Muscle of back (tissue), 13 donors: Measurements from ENCODE around the gene GALNT6. TPM values are rescaled to one million over a fixed set of nuclear protein-coding genes. Genes with fewer than 3 reads are reported as not detected.

Experiments
- DNase-seq, 3 donors: peaks; one replicate each; pipeline versions ENCODE4 v3.0.0 to v3.0.0-alpha.2; 2013
- long read RNA-seq, 9 donors: transcript quantifications; one replicate each; lab custom pipeline, GENCODE V29; 2026
- polyA plus RNA-seq, 10 donors: library from polyadenylated mRNA; unstranded; fragments of 120-200 nt; gene quantifications; one replicate each; pipeline ENCODE4 v1.2.1, GENCODE V29; 2013; ENCODE audit not compliant: insufficient read length in 10 of 10

The GALNT6 gene
- polyA plus RNA-seq: 1 to 10 TPM in 2 of 10 donors, under 1 TPM in 8; 0.28 to 1.2 (median 0.61) TPM
- long read RNA-seq, donor 1: 0 reads
- long read RNA-seq, donor 2: 0 reads
- long read RNA-seq, donor 3: 0 reads
- long read RNA-seq, donor 4: 0 reads
- long read RNA-seq, donor 5: 0 reads
- long read RNA-seq, donor 6: 0 reads
- long read RNA-seq, donor 7: 0 reads
- long read RNA-seq, donor 8: 0 reads
- long read RNA-seq, donor 9: 0 reads

DNA sequence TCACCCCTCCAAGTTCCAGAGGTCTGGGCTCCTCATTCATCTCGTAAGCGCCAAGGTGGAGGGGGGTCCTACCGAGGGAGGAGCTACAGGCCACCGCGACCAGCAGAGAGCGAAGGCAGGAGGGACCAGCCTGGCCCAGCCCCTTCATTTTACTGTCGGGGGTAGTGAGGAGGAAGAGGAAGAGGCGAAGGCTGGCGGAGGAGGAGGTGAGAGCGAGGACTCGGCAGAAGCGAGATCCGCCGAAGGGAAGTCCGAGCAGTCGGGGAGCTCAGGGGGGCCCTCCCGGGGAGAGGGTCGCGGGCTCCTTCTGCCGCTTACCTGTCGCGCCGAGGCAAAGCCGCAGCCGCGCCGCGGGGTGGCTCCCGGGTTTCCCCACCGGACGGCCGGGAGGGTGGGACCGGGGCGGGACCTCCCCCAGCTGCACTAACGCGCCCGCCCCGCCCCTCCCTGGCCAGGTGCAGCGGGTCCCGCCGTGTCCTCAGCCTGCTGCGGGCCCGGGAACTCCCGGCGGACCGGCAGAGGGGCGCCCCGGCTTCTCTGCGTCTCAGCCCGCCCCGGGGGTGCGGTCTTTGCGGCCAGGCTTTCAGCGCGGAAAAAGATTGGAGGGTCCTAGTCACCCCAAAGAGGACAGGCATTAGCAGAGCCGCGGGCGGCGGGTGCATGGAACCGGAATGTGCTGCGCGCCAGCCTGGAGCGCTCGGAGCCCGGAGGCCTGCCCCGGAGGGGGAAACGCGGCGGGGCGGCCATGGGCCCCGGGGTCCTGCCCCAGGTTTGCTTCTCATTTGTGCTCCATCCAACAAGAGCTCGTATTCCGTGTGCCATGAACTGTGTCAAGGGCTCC lies at the start of gene GALNT6:
TSS of gene GALNT6 (minus strand) at position 124 of the 841 bp plus-strand sequence. CDS start 11,625 bp downstream, outside the sequence.
- DNase-seq: peak in 2 of 3 donors; percentile 4 to 32

GRCh38 chr12:51439330-51439729 lies 48.1 kb upstream of the GALNT6 start:
- DNase-seq: no peak

- DNase-seq: no peak
These were observed 46.2 kb upstream of the GALNT6 start for GRCh38 chr12:51437431-51437830.

- DNase-seq: no peak
These were observed 43.1 kb upstream of the GALNT6 start for GRCh38 chr12:51434305-51434704.

GRCh38 chr12:51432921-51433320 lies 41.7 kb upstream of the GALNT6 start:
- DNase-seq: no peak

DNA sequence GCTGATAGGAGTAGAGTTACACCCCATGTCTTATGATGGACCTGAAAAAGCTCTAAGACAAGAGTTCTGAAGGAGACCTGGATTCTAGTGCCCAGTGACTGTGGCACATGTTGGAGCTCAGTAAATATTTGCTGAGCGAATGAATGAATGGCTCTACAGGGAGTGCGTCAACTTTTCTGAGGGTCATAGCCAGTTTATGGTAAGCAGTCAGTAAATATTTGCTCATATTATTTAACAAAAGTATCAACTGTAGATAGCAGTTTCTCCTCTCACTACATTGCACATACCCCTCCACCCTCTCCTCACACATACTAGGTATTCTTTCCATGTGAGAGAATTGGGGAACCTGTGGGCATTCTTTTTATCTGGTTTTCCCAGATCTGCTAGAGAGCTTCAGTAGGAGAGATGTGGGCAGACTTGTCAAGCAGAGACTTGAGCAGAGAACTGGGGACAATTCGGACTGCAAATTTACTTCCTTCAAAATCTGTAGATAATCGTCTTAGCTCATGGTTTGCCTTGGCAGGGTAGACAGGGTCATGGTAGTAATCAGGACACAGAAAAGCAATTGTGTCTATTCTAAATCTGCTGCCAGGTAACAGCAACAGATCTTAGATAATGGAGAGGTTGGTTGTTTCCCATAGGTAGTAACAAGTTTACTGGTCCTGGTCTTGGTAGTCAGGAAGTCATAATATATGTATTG lies 39.1 kb upstream of the GALNT6 start:
- DNase-seq: no peak

DNA sequence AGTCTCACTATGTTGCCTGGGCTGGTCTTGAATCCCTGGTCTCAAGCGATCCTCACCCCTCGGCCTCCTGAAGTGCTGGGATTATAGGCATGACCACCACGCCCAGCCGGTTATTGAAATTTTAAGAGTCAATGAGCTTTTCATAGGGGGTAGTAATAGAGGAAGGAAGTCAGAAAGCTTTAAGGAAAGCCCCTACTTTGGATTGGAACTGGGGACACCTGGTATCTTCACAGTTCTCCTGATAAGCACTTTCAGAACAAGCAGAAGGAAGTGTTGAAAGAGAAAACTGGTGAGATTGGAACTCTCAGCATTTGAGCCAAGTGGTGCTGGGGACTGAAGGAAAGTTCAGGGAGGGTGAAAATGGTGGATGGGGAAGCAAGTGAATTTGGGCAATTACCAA lies 38.5 kb upstream of the GALNT6 start:
- no peak for DNase-seq

- DNase-seq: no peak
These were observed 37.0 kb upstream of the GALNT6 start for GRCh38 chr12:51428256-51428655.

DNA sequence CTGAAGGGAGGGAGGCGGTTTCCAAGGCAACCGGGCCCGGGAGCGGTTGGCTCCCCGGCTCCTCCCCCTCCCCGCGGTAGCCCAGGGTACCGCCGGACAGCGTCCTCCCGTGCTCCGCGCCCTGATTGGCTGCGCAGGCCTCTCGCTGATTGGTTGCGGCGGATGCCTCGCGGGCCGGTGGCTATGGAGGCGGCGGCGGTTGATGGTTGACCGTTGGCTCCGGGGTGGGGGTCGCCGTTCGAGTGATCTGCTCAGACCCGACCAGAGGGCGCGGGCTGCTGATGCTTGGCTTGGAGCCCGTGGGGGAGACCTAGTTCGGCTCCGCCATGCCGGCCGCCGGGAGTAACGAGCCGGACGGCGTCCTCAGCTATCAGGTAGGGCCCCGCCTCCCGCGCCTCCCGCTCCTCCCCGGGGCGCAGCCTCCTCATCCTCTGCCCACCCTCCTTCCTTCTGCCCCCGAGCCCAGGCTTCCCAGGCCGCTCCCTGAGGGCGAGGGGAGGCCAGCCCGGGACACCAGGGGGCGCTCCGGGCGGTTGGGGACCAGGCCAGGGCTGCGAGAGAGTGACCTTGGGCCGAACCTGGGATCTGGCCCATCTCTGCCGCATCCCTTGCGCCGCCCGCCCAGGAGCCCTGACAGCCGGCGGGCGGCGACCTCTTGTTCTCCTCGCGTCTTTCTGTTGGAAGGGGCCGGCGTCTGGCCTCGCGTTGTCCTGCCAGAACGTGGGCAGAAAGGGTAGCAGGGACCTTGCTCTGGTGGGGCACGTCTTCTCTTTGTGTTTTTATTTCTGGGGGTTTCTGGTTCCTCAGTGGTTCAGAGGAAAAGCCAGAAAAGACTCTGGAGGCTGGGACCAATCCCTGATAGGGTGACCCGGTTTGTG lies 33.7 kb upstream of the GALNT6 start, which contains the start of gene SLC4A8:
TSS of gene SLC4A8 (plus strand) at position 170 of the 878 bp plus-strand sequence. CDS start at position 327, 157 bp downstream.
- DNase-seq: peak; percentile 80 to 95 (median 92)

- no peak for DNase-seq
These were observed 33.0 kb upstream of the GALNT6 start for GRCh38 chr12:51424094-51424661.

GRCh38 chr12:51421266-51421884 lies 30.2 kb upstream of the GALNT6 start:
- peak; percentile 61 to 85 (median 78) for DNase-seq

DNA sequence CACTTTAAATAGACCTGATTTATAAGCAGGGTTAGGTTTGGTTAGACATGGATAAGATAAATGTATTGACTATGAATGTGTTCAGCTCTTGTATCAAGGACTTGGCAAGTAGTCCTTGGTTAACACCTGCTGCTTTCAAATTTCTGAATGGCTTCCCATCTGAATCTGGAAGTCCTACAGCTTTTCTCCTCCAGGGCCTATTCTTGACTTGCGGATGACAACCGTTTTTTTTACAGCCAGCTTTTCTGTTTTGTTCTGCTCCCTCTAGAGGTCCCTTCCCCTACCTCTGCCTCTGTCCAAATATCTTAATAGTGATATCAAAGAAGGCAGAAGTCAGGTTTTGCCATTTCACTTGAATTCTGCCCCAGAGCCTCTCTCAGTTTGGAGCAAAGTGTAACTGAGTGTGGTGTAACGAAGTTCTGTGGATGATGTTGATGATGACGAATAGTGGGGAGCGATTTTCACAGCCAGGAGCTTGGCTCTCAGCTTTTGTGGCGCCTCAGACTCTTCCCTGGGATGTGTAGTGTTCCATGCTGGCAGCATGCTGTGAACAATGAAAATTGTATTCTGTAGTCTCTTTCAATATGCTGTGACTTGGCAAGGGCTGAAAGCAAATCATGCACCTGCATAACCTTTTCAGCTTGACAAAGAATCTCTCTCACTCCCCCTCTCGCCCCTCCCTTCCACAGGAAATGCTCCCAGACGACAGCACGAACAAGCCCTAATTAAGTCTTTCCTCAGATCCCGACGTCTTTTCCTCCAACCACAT lies 28.4 kb upstream of the GALNT6 start:
- DNase-seq: no peak

- no peak for DNase-seq
These were observed 26.6 kb upstream of the GALNT6 start for GRCh38 chr12:51417826-51418225.

- no peak for DNase-seq
These were observed 24.7 kb upstream of the GALNT6 start for GRCh38 chr12:51415931-51416330.

GRCh38 chr12:51413791-51414190 lies 22.6 kb upstream of the GALNT6 start:
- DNase-seq: no peak

GRCh38 chr12:51413149-51413548 lies 21.9 kb upstream of the GALNT6 start:
- DNase-seq: no peak

GRCh38 chr12:51409846-51410245 lies 18.6 kb upstream of the GALNT6 start:
- no peak for DNase-seq

- no peak for DNase-seq
These were observed 16.4 kb upstream of the GALNT6 start for GRCh38 chr12:51407604-51408003.

DNA sequence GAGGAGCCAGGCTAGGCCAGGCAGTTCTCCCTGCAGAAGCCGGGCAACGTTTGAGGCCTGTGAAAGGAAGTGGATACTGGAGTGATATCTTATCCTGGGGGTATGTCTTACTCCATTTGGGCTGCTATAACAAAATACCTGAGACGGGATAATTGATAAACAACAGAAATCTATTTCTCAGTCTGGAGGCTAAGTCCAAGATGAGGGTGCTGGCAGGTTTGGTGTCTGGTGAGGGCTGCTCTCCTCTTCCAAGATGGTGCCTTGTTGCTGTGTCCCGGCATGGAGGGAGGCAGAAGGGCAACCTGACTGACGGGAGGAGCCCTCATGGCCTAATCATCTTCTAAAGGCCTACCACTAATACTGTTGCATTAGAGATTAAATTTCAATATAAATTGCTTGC lies 15.7 kb upstream of the GALNT6 start:
- no peak for DNase-seq

DNA sequence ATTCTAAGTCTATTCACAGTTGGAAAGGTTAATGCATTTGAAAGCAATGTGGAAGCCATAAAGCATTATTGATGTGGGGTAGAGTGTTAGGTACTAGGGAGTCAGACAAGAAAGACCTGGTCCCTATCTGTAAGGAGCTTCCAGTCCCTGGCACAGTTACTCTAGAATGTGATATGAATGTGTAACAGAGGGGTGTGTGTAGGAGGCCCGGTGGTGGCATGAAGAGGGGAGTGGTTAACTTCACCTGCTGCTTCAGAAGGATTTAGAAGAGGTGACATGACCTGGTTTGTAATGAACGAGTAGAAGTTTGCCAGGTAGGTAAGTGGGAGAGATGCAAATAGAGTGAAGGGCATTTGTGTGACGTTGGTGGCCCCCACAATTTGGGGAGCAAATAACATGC lies 15.1 kb upstream of the GALNT6 start:
- no peak for DNase-seq
